ENCODE measurements around the gene DNAI1. TPM values are rescaled to one million over a fixed set of nuclear protein-coding genes. Genes with fewer than 3 reads are reported as not detected.

DNAI1 gene
- total RNA-seq, 4 donors from 2014 or later: 0.42 to 3.9 (median 0.66) TPM; not detected in 1

DNA sequence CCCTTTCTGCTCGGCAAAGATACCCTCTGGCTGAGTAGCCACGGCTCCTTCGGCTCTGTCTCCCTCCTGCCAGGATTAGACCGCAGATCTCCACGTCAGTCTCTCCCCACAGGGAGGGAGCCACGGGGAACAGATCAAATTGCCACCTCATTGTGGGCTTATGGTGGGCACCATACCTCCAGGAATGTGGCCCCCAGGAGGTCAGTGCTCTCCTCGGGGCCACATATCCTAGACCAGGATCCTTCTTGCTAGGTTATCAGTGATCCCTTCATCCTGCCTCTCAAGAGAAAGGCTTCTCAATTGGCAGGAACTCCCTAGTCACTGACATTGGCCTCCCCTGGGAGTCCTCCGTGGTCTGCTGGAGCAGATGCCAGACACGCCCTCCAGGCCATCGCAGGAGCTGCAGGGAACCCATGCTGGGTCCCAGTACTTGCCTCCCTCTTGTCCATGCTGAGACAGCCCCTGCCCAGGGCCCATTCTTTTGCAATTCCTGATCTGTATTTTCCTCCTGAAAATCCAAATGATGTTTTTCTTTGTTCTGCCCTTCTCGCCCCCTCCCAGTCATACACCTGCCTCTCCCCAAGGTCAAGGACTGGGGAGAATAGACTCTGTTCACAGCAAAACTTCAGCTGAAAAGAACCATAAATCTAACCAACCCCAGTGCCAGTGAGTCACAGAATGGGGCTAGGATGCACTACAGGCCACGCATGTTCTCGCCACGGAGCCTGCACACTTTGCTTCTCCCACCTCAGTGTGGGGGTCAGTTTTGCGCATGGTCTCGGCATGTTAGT is 95.8 kb downstream of the DNAI1 start:
- H3K4me3 ChIP-seq: no peak overlapping the region
- DNase-seq (ENCODE audit: low spot score in 2 of 2): no peak
- no peaks in the 10 kb centered on the region for H3K27me3 ChIP-seq
- peaks cover 0 to 18% (median 2%) of the 10 kb centered on the region in 4 donors for H3K4me1 ChIP-seq
- TF ChIP-seq EP300 (IDR thresholded peaks at IDR 0.05) (no peak), POLR2A (IDR thresholded peaks at IDR 0.05) (no peak), CTCF (IDR thresholded peaks at IDR 0.05) (no peak)
- 76 to 78% methylated on average over 14 to 15 of the region's 16 CpGs for WGBS, 2 donors
- H3K9me3 ChIP-seq: no peaks in the 10 kb centered on the region
- peaks cover 0 to 10% (median 0%) of the 10 kb centered on the region in 3 donors for H3K36me3 ChIP-seq
- H3K27ac ChIP-seq: no peak overlapping the region

DNA sequence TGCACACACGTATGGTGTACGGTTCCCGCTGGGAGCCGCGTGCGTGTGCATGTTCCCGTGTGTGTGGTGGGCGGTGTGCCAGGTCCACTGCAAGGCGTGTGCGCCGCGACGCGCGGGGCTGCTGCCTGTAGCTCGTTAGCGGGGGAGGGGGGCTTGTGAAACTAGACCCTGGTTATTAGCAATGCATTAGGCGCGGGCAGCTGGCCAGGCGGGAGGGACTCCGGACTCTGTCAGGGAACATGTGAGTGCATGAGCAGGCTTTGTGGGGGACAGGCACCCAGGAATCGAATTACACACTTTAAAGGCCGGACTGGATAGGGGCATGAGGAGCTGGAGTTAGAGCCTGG is 96.4 kb downstream of the DNAI1 start:
- peaks cover 0 to 10% (median 0%) of the 10 kb centered on the region in 3 donors for H3K36me3 ChIP-seq
- WGBS, 2 donors: 49 to 68% methylated on average over 14 to 16 of the region's 23 CpGs
- H3K4me3 ChIP-seq: no peak overlapping the region
- H3K9me3 ChIP-seq: no peaks in the 10 kb centered on the region
- H3K27ac ChIP-seq: no peak overlapping the region
- DNase-seq (ENCODE audit: low spot score in 2 of 2): no peak
- H3K4me1 ChIP-seq: peaks cover 0 to 24% (median 4%) of the 10 kb centered on the region in 4 donors
- TF ChIP-seq CTCF (IDR thresholded peaks at IDR 0.05) (no peak), POLR2A (IDR thresholded peaks at IDR 0.05) (no peak), EP300 (IDR thresholded peaks at IDR 0.05) (no peak)
- no peaks in the 10 kb centered on the region for H3K27me3 ChIP-seq

DNA sequence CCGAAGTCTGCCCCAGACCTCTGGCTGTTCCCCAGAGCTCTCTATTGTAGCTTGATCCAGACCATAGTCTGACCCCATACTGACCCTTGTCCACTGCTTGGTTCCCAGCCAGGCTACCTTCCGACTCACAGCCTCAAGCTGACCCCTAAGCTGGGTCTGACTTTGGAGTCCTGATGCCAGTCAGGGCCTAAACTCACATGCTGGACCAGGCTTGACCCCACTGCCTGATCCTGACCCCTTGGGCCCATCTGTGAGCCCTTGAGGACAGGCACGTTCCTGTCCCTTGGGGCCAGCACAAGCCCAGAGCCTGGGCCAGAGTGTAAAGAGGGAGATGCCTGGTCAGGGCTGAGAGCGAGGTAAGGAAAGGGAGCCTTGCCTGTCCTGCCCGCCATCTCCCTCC is 96.9 kb downstream of the DNAI1 start:
- WGBS, 2 donors: 60 to 71% methylated on average over 4 to 5 of the region's 5 CpGs
- H3K9me3 ChIP-seq: no peaks in the 10 kb centered on the region
- TF ChIP-seq POLR2A (IDR thresholded peaks at IDR 0.05): no peak
- TF ChIP-seq EP300 (IDR thresholded peaks at IDR 0.05): no peak
- TF ChIP-seq CTCF (IDR thresholded peaks at IDR 0.05): no peak
- H3K4me3 ChIP-seq: no peak overlapping the region
- H3K4me1 ChIP-seq: peaks cover 0 to 29% (median 8%) of the 10 kb centered on the region in 4 donors
- DNase-seq (ENCODE audit: low spot score in 2 of 2): no peak
- no peak overlapping the region for H3K27ac ChIP-seq
- peaks cover 0 to 10% (median 0%) of the 10 kb centered on the region in 3 donors for H3K36me3 ChIP-seq
- H3K27me3 ChIP-seq: no peaks in the 10 kb centered on the region

GRCh38 chr9:34555936-34556525 is 97.4 kb downstream of the DNAI1 start:
- Histone ChIP-seq H3K27me3 (no peaks in the 10 kb centered on the region), H3K4me1 (peaks cover 0 to 34% (median 13%) of the 10 kb centered on the region in 4 donors), H3K4me3 (no peak overlapping the region), H3K9me3 (no peaks in the 10 kb centered on the region), H3K36me3 (peaks cover 0 to 10% (median 0%) of the 10 kb centered on the region in 3 donors), H3K27ac (no peak overlapping the region)
- TF ChIP-seq POLR2A (IDR thresholded peaks at IDR 0.05): no peak
- TF ChIP-seq CTCF (IDR thresholded peaks at IDR 0.05): no peak
- no peak for TF ChIP-seq EP300 (IDR thresholded peaks at IDR 0.05)
- 89 to 90% methylated on average over 13 of the region's 13 CpGs for WGBS, 2 donors
- no peak for DNase-seq (ENCODE audit: low spot score in 2 of 2)

DNA sequence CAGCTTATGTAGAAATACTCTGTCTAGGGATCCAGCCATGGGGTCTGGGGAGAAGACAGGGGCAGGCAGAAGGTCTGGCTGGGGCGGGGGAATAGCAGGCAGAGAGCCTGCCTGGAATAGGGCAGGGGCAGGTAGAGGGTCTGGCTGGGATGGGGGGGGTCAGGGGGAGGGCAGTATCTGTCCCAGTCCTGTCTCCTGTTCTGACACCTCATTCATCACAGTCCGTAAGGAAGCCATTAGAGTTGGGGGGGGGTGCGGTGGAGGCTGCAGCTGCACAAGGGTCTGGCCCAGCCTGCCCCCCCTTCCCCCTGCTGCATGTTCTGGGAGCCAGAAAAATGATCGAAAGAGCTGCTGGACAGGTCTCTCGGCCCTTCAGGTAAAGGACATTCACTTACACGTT is 98.3 kb downstream of the DNAI1 start:
- H3K4me1 ChIP-seq: peaks cover 0 to 36% (median 17%) of the 10 kb centered on the region in 4 donors
- no peak overlapping the region for H3K4me3 ChIP-seq
- peaks cover 0 to under 1% (median 0%) of the 10 kb centered on the region in 4 donors for H3K9me3 ChIP-seq
- DNase-seq (ENCODE audit: low spot score in 2 of 2): no peak
- H3K27ac ChIP-seq: no peak overlapping the region
- TF ChIP-seq POLR2A (IDR thresholded peaks at IDR 0.05): no peak
- no peak for TF ChIP-seq CTCF (IDR thresholded peaks at IDR 0.05)
- TF ChIP-seq EP300 (IDR thresholded peaks at IDR 0.05): no peak
- H3K36me3 ChIP-seq: peaks cover 0 to 6% (median 0%) of the 10 kb centered on the region in 3 donors
- WGBS, 2 donors: 62 to 69% methylated on average over 6 of the region's 6 CpGs
- no peaks in the 10 kb centered on the region for H3K27me3 ChIP-seq

Measured in tibial nerve (tissue), 4 donors.